SK-N-SH (cell line): ENCODE data around the gene FSIP1. TPM values are rescaled to one million over a fixed set of nuclear protein-coding genes. Genes with fewer than 3 reads are reported as not detected.

Experiments
- CTCF ChIA-PET: fragments of 300-600, 350-600 bp; formaldehyde crosslinking; extraction: SDS; loops from one replicate; lab custom pipeline; 2021; lab: Yijun Ruan, JAX
- POLR2A ChIA-PET: fragments of 350-600 bp; sonication (Branson Sonifier 250); formaldehyde crosslinking; extraction: SDS; loops from one replicate; lab custom pipeline; 2020; ENCODE audit warnings: antibody characterized with exemption, inconsistent platforms; lab: Yijun Ruan, JAX
- DNase-seq: peaks from one replicate; pipeline ENCODE4 v3.0.0; 2012
- H2AFZ ChIP-seq: fragments of 200-600 bp; sonication (generic); 2 replicates; pipeline ENCODE4 v1.8.1; 2016; ENCODE audit warnings: antibody characterized with exemption, mild to moderate bottlenecking, low read depth
- H3F3A ChIP-seq: fragments of 200-600 bp; sonication (generic); replicated peaks from 2 replicates; pipeline ENCODE3; 2016; ENCODE audit warnings: antibody characterized with exemption, mild to moderate bottlenecking; ENCODE audit not compliant: insufficient read depth
- H3K27ac ChIP-seq, 2 experiments: fragments of 200-500 bp in 1 of 2; fragments of 200-600 bp in 1 of 2; sonication (Bioruptor generic) in 1 of 2; sonication (generic), shearing (Covaris generic) in 1 of 2; 2 replicates each; pipeline versions ENCODE4 v1.5.1 to v1.6.1; 2014 to 2016; ENCODE audit warnings: low read depth in 2 of 2, inconsistent platforms in 1 of 2, low read length in 1 of 2, mild to moderate bottlenecking in 1 of 2, mixed read lengths in 1 of 2
- H3K27me3 ChIP-seq: fragments of 200-600 bp; sonication (generic), shearing (Covaris generic); 2 replicates; pipeline ENCODE4 v1.6.1; 2016; ENCODE audit warnings: mixed run types; ENCODE audit not compliant: insufficient read depth
- H3K36me3 ChIP-seq, 2 experiments: fragments of 200-500 bp in 1 of 2; fragments of 200-600 bp in 1 of 2; sonication (Bioruptor generic) in 1 of 2; sonication (generic) in 1 of 2; replicated peaks in 1 of 2; 2 replicates each; pipeline versions ENCODE3 to v1.5.1; 2014 to 2016; ENCODE audit warnings: low read length in 1 of 2, mild to moderate bottlenecking in 1 of 2; ENCODE audit not compliant: insufficient read depth in 2 of 2, control insufficient read depth in 1 of 2
- H3K4me1 ChIP-seq, 2 experiments: fragments of 200-500 bp in 1 of 2; fragments of 200-600 bp in 1 of 2; sonication (Bioruptor generic) in 1 of 2; sonication (generic), shearing (Covaris generic) in 1 of 2; 2 replicates each; pipeline versions ENCODE4 v1.5.1 to v1.6.1; 2014 to 2016; ENCODE audit warnings: low read depth in 1 of 2, low read length in 1 of 2, mixed run types in 1 of 2; ENCODE audit not compliant: insufficient read depth in 2 of 2, control insufficient read depth in 1 of 2
- H3K4me2 ChIP-seq: fragments of 200-600 bp; sonication (generic), shearing (Covaris generic); 2 replicates; pipeline ENCODE4 v1.6.1; 2017; ENCODE audit warnings: mixed run types
- H3K4me3 ChIP-seq, 2 experiments: fragments of 200-500 bp in 1 of 2; fragments of 200-600 bp in 1 of 2; sonication (Bioruptor generic) in 1 of 2; sonication (generic), shearing (Covaris generic) in 1 of 2; 2 replicates each; pipeline versions ENCODE4 v1.5.1 to v1.8.1; 2014 to 2016; ENCODE audit warnings: low read depth in 2 of 2, inconsistent platforms in 1 of 2, low read length in 1 of 2, mild to moderate bottlenecking in 1 of 2, mixed read lengths in 1 of 2, moderate library complexity in 1 of 2
- H3K79me2 ChIP-seq: fragments of 200-600 bp; sonication (generic); 2 replicates; pipeline ENCODE4 v1.8.1; 2017; ENCODE audit warnings: mild to moderate bottlenecking; ENCODE audit not compliant: insufficient read depth
- H3K9ac ChIP-seq: fragments of 200-600 bp; sonication (generic); 2 replicates; pipeline ENCODE4 v1.6.1; 2017; ENCODE audit warnings: mixed run types
- H3K9me2 ChIP-seq: fragments of 200-600 bp; sonication (generic); 2 replicates; pipeline ENCODE4 v1.6.1; 2017; ENCODE audit warnings: mixed run types
- H3K9me3 ChIP-seq: fragments of 200-600 bp; sonication (generic); 2 replicates; pipeline ENCODE4 v1.6.1; 2017; ENCODE audit warnings: mixed run types, mild to moderate bottlenecking, moderate library complexity
- H4K20me1 ChIP-seq: fragments of 200-600 bp; sonication (generic); 2 replicates; pipeline ENCODE4 v1.6.1; 2017; ENCODE audit warnings: mild to moderate bottlenecking, mixed run types; ENCODE audit not compliant: insufficient read depth
- CHD2 ChIP-seq: fragments of 150-350 bp; IDR thresholded peaks from 2 replicates; pipeline ENCODE4 v1.6.1; 2018; ENCODE audit warnings: low read length; ENCODE audit not compliant: partially characterized antibody
- EP300 ChIP-seq, 2 experiments: IDR thresholded peaks; 2 replicates each; pipeline versions ENCODE4 v1.4.0 to v1.6.1; 2012; ENCODE audit warnings: borderline replicate concordance in 1 of 2, low read depth in 1 of 2, low read length in 1 of 2
- FOSL2 ChIP-seq: IDR thresholded peaks from 2 replicates; pipeline ENCODE4 v1.4.0; 2012; ENCODE audit warnings: low read depth, mild to moderate bottlenecking, moderate library complexity, borderline replicate concordance
- GATA2 ChIP-seq: sonication (generic); formaldehyde crosslinking; IDR thresholded peaks from 2 replicates; pipeline ENCODE4 v1.5.0; 2020; ENCODE audit warnings: mild to moderate bottlenecking, missing genetic modification reagents
- MAX ChIP-seq: IDR thresholded peaks from 2 replicates; pipeline ENCODE4 v1.4.0; 2012; ENCODE audit warnings: low read depth
- NRF1 ChIP-seq: IDR thresholded peaks from 2 replicates; pipeline ENCODE4 v1.6.1; 2012; ENCODE audit warnings: low read depth, mild to moderate bottlenecking, low read length
- RCOR1 ChIP-seq: fragments of 150-350 bp; IDR thresholded peaks from 2 replicates; pipeline ENCODE4 v1.6.1; 2017; ENCODE audit warnings: antibody characterized with exemption, low read length
- RFX5 ChIP-seq: IDR thresholded peaks from 2 replicates; pipeline ENCODE4 v1.6.1; 2012; ENCODE audit warnings: mild to moderate bottlenecking, improper control_type of control experiment, low read length
- RXRA ChIP-seq: IDR thresholded peaks from 2 replicates; pipeline ENCODE4 v1.4.0; 2012; ENCODE audit warnings: low read depth, mild to moderate bottlenecking, borderline replicate concordance
- SIN3A ChIP-seq: IDR thresholded peaks from 2 replicates; pipeline ENCODE4 v1.6.1; 2012; ENCODE audit warnings: low read depth, mild to moderate bottlenecking, low read length, moderate library complexity, borderline replicate concordance
- TAF1 ChIP-seq: IDR thresholded peaks from 2 replicates; pipeline ENCODE4 v1.6.1; 2012; ENCODE audit warnings: low read depth, mild to moderate bottlenecking, low read length, moderate library complexity, borderline replicate concordance
- TCF12 ChIP-seq: IDR thresholded peaks from 2 replicates; pipeline ENCODE4 v1.4.0; 2012
- TEAD4 ChIP-seq: IDR thresholded peaks from 2 replicates; pipeline ENCODE4 v1.4.0; 2012; ENCODE audit warnings: mild to moderate bottlenecking, borderline replicate concordance; ENCODE audit not compliant: insufficient read depth
- YY1 ChIP-seq: IDR thresholded peaks from 2 replicates; pipeline ENCODE4 v1.4.0; 2012; ENCODE audit warnings: low read depth, mild to moderate bottlenecking
- WGBS: methylation state at CpG from one replicate; pipeline ENCODE4 v1.1.6; 2017; ENCODE audit warnings: low lambda C conversion rate; 5-methylcytosine and 5-hydroxymethylcytosine counted together
- polyA plus RNA-seq, 3 experiments: library from polyadenylated mRNA; depleted of rRNA; stranded (reverse); fragments of >200 nt; gene quantifications; 2 replicates each; pipeline ENCODE4 v1.2.3, GENCODE V29; 2012
- TF ChIP-seq, protein P1 (sequence below): IDR thresholded peaks from 2 replicates; pipeline ENCODE4 v1.6.1; 2012; ENCODE audit warnings: mild to moderate bottlenecking, low read depth, low read length, moderate library complexity
- TF ChIP-seq, protein P2 (sequence below): fragments of 200-600 bp; sonication (generic); IDR thresholded peaks from 2 replicates; pipeline ENCODE4 v1.6.1; 2017; ENCODE audit warnings: antibody characterized with exemption, mild to moderate bottlenecking, moderate library complexity

The FSIP1 gene
- polyA plus RNA-seq, 1 of the 3 experiments (the other 2 are of a cell fraction), result 0.43 TPM

DNA sequence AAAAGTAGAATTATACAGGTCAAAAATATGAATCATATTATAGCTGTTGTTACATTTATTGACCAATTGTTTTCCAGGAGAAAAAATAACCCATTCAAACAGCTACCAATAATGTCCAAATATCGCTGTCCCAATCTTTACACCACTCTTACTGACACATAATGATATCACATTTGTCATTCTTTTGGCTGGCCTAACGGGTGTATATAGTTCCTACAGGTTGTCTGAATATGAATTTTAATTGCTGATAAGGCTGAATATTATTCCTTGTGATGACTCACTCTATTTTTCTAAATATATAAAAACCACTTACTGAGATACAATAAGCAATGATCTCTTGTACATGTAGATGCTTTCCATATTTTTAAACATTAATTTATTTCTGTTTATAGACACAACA lies 76.4 kb downstream of the FSIP1 start (continued):
- TF ChIP-seq CHD2 (no peak), YY1 (no peak), TCF12 (no peak)

- no peaks in the 10 kb centered on the region for H3K9me3 ChIP-seq
- H3K9ac ChIP-seq, result no peak overlapping the region
- peak overlapping the region in 1 of 2 experiments; percentile 15; a peak in 1 of 4 replicates for H3K27ac ChIP-seq
- no peaks in the 10 kb centered on the region for H3K79me2 ChIP-seq
- H2AFZ ChIP-seq, result no peak overlapping the region
- TF ChIP-seq NRF1 (no peak), TAF1 (no peak), GATA2 (CRISPR knock-in tag) (no peak)
- TF ChIP-seq, protein P1, sequence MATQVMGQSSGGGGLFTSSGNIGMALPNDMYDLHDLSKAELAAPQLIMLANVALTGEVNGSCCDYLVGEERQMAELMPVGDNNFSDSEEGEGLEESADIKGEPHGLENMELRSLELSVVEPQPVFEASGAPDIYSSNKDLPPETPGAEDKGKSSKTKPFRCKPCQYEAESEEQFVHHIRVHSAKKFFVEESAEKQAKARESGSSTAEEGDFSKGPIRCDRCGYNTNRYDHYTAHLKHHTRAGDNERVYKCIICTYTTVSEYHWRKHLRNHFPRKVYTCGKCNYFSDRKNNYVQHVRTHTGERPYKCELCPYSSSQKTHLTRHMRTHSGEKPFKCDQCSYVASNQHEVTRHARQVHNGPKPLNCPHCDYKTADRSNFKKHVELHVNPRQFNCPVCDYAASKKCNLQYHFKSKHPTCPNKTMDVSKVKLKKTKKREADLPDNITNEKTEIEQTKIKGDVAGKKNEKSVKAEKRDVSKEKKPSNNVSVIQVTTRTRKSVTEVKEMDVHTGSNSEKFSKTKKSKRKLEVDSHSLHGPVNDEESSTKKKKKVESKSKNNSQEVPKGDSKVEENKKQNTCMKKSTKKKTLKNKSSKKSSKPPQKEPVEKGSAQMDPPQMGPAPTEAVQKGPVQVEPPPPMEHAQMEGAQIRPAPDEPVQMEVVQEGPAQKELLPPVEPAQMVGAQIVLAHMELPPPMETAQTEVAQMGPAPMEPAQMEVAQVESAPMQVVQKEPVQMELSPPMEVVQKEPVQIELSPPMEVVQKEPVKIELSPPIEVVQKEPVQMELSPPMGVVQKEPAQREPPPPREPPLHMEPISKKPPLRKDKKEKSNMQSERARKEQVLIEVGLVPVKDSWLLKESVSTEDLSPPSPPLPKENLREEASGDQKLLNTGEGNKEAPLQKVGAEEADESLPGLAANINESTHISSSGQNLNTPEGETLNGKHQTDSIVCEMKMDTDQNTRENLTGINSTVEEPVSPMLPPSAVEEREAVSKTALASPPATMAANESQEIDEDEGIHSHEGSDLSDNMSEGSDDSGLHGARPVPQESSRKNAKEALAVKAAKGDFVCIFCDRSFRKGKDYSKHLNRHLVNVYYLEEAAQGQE, result no peak
- TF ChIP-seq, all 33 proteins: peak for 0
- Histone ChIP-seq H3K4me1 (no peaks in the 10 kb centered on the region), H3K9me2 (no peaks in the 10 kb centered on the region), H3K4me3 (no peak overlapping the region), H3K36me3 (no peaks in the 10 kb centered on the region), H4K20me1 (no peaks in the 10 kb centered on the region), H3K27me3 (no peaks in the 10 kb centered on the region), H3K4me2 (no peak overlapping the region), H3F3A (no peaks in the 10 kb centered on the region)
- CTCF ChIA-PET, result interaction anchor here (0.9 to 7.9 kb wide), 3 partner anchors 18 to 1005 kb away, joined by 3 to 42 read pairs (median 9); no protein-coding TSS in a partner anchor
- WGBS, result 58% methylated on average over 1 of the region's 1 CpG
- no peak for DNase-seq
- POLR2A ChIA-PET, result no interaction called here
Observed at GRCh38 chr15:39704689-39705088, 78.0 kb downstream of the FSIP1 start.

DNA sequence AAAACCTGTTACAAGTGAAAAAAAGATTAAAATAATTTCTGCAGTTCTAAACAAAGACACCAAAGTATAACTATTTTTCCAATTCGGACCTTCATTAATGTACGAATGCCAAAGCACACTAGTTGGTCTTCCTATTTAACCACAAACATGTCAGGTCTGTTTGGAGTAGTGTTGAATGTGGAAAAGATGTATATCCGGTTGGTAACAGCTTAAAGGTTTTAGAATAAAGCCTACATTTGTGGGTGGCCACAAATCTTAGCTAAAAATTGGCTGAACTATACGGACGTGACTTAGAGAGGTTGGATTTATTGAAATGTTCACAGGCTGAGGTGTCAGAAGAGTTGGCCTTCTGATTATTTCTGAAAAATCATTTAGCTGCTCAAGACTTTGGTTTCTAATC lies 78.4 kb downstream of the FSIP1 start:
- ChIA-PET CTCF (interaction anchor here (0.9 to 7.9 kb wide), 3 partner anchors 17 to 1004 kb away, joined by 3 to 42 read pairs (median 9); no protein-coding TSS in a partner anchor), POLR2A (no interaction called here)
- WGBS, result 96% methylated on average over 5 of the region's 5 CpGs
- Histone ChIP-seq H3K4me2 (no peak overlapping the region), H3K9me3 (no peaks in the 10 kb centered on the region), H3K9ac (no peak overlapping the region), H3K36me3 (no peaks in the 10 kb centered on the region), H4K20me1 (no peaks in the 10 kb centered on the region), H3K79me2 (no peaks in the 10 kb centered on the region), H3K4me1 (no peaks in the 10 kb centered on the region), H3K27ac (0 out of 4 replicates have a peak overlapping the region, but pooled peaks of 1 of the 2 experiments have one; percentile 3), H2AFZ (no peak overlapping the region), H3K4me3 (no peak overlapping the region), H3K9me2 (no peaks in the 10 kb centered on the region), H3K27me3 (no peaks in the 10 kb centered on the region), H3F3A (no peaks in the 10 kb centered on the region)
- DNase-seq, result no peak
- TF ChIP-seq EP300 (IDR thresholded peaks at IDR 0.05; ENCODE audit: borderline replicate concordance in 1 of 2, low read depth in 1 of 2, low read length in 1 of 2) (no peak), RCOR1 (no peak), RFX5 (no peak), SIN3A (no peak), RXRA (no peak), MAX (no peak), NRF1 (no peak), TEAD4 (no peak), YY1 (no peak), FOSL2 (no peak)
- TF ChIP-seq, protein P2, sequence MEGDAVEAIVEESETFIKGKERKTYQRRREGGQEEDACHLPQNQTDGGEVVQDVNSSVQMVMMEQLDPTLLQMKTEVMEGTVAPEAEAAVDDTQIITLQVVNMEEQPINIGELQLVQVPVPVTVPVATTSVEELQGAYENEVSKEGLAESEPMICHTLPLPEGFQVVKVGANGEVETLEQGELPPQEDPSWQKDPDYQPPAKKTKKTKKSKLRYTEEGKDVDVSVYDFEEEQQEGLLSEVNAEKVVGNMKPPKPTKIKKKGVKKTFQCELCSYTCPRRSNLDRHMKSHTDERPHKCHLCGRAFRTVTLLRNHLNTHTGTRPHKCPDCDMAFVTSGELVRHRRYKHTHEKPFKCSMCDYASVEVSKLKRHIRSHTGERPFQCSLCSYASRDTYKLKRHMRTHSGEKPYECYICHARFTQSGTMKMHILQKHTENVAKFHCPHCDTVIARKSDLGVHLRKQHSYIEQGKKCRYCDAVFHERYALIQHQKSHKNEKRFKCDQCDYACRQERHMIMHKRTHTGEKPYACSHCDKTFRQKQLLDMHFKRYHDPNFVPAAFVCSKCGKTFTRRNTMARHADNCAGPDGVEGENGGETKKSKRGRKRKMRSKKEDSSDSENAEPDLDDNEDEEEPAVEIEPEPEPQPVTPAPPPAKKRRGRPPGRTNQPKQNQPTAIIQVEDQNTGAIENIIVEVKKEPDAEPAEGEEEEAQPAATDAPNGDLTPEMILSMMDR, result no peak
- TF ChIP-seq, protein P1, result no peak
